KOPT-K1 (cell line): ENCODE measurements around the gene ST6GALNAC2.

Source experiments
- H3K27ac ChIP-seq: fragments of 200-600 bp; sonication (generic); 2 replicates; pipeline ENCODE4 v1.5.1; 2016; ENCODE audit warnings: antibody characterized with exemption, mild to moderate bottlenecking, low read depth, low read length; ENCODE audit not compliant: poor library complexity, severe bottlenecking
- H3K36me3 ChIP-seq: fragments of 200-600 bp; sonication (generic); 2 replicates; pipeline ENCODE4 v1.5.1; 2017; ENCODE audit warnings: antibody characterized with exemption, mild to moderate bottlenecking, low read length, moderate library complexity; ENCODE audit not compliant: insufficient read depth
- H3K9me3 ChIP-seq: fragments of 200-600 bp; sonication (generic); 2 replicates; pipeline ENCODE4 v1.5.1; 2017; ENCODE audit warnings: antibody characterized with exemption, low read length, mild to moderate bottlenecking; ENCODE audit not compliant: insufficient read depth, poor library complexity, severe bottlenecking

Gene ST6GALNAC2

DNA sequence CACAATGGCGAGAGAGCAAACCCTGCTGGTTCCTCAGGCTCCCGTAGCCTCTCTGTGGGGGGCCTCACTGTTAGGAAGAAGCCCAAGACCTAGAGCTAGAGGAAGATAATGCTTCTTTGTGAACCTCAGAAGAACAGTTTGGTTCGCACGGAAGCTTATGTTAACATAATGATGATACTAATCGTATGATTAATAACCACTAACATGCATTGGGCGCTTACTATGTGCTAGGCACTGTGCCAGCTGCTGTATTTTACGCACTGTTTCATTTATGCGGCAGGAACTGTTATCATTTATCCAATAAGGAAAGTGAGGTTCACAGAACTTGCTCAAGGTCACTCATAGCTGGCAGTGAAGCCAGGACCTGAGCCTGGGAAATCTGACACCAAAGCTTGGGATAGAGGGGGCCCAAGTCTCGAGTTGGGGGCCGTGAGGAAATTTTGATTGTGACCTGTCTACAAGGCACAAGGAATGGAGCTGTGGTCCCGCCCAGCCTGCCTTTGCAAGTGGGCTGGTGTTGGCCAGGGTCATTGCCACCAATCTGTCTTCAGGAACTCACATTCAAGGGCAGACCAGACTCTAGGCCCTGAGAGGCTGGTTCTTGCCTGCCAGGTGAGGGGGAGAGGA, 39.0 kb downstream of the ST6GALNAC2 start:
- Histone ChIP-seq H3K27ac (peak overlapping the region; percentile 26), H3K9me3 (no peaks in the 10 kb centered on the region), H3K36me3 (no peaks in the 10 kb centered on the region)

DNA sequence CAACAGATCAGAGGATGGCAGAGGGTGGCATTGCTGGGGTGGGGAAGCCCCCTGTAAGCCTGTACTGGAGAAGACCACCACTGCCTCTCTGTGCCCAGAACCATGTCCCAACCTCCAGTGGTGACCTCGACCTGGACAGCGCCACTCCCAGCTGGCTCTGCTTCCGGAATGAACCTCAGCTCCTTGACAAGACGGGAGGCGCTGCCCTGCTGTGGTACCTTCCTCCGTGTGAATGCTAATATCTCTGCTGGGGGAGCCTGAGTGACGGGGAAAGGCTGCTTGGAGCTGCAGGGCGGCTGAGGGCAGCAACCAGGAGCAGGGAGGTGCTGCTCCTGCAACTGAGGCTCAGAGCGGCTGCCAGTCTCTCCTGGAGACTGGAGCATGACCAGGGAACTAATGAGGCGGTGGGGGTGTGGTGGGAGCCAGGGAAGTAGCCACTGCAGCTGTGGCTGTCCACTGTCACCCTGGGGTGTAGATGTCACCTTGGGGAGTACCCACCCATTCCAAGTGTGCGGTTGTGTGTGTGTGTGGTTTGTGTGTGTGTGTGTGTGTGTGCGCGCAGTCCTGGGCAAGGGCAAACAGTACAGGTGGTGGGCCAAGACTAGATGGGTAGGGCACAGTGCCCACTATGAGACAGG, 39.6 kb downstream of the ST6GALNAC2 start:
- H3K27ac ChIP-seq, result no peak overlapping the region
- no peaks in the 10 kb centered on the region for H3K36me3 ChIP-seq
- no peaks in the 10 kb centered on the region for H3K9me3 ChIP-seq

DNA sequence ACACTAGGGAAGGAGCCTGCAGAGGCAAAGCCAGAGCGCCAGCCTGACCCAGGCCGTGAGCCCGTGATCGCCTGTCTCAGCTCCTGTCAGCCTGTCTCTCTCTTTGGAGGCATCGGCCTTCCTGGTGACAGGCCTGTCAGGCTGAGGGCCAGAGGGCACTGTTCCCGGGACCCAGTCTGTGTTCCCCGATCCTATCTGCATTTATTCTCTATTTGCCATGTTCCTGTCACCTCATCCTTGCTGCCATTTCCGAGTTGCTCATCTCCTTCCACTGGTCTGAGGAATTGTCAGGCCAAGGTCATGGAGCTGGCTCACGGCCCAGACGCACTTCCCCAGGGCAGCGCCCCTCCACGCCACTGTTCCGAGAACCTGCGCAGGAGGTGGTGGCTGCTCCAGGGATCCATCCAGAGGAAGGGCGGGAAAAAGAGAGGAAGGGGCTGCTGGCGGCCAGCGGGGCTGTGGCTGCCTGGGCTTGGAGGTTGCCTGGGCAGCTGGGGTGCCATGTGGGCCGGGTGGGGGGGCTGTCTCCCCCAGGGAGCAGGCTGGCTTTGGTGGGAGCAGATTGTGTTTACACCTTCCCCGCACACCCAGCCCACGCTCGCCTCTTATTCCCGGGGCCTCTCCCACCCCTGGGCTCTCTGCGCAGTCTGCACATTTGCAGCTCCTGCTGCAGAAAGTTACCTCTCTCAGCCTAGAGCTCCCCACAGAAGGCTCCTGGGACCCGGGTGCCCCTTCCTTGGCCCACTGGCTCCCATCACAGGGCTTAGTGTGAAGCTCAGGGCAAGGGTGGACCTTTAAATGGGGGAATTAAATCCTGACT, 40.9 kb downstream of the ST6GALNAC2 start:
- Histone ChIP-seq H3K36me3 (no peaks in the 10 kb centered on the region), H3K9me3 (no peaks in the 10 kb centered on the region), H3K27ac (no peak overlapping the region)

DNA sequence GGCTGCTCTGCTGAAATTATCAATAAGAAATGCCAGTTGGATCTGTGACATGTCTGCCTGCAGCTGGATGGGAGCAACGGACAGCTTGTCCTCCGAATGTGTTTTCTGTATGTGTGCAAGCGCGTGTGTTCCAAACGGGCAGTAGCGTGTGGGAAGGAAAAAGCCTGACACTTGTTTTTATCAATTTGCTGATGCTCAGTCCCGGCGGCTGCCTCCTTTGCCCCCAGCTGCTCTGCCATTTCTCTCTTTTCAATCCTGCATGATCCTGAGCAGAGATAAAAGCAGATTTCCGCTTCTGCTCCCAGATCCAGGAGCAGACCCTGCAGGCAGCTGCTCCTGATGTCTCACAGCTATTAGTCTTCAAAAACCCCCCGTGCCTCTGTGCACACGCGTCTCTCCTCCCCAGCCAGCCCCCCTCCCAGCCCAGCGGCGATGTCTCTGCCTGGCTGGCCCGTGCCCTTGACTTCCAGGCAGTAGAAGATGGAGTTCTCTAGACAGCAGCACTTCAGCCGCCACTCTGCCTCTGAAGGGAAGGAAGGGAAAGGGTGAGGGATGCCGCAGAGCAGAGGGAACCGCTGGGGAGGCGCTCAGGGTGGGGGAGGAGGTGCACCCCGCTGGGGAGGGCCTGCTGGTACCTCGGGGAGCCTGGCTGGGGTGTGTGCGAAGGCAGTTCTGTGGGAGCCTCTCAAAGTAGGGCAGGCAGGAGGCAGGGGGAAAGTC, 41.7 kb downstream of the ST6GALNAC2 start:
- H3K27ac ChIP-seq, result no peak overlapping the region
- H3K36me3 ChIP-seq, result no peaks in the 10 kb centered on the region
- H3K9me3 ChIP-seq, result no peaks in the 10 kb centered on the region

DNA sequence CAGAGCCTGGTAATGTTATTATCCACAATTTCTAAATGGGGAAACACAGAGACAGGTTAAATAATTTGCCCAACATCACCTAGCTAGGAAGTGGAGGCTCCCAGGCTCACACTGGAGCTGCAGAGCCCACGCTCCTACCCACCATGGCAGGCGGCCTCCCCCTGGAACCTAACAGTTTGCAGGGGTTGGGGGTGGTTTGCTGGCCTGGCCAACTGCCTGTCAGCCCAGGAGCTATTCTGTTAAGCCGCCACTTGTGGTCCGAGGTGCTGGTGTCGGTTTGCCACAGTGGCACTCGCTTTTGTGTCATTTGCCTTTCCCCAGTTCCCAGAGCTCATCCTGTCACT, 42.2 kb downstream of the ST6GALNAC2 start:
- no peak overlapping the region for H3K27ac ChIP-seq
- no peaks in the 10 kb centered on the region for H3K36me3 ChIP-seq
- H3K9me3 ChIP-seq, result no peaks in the 10 kb centered on the region

DNA sequence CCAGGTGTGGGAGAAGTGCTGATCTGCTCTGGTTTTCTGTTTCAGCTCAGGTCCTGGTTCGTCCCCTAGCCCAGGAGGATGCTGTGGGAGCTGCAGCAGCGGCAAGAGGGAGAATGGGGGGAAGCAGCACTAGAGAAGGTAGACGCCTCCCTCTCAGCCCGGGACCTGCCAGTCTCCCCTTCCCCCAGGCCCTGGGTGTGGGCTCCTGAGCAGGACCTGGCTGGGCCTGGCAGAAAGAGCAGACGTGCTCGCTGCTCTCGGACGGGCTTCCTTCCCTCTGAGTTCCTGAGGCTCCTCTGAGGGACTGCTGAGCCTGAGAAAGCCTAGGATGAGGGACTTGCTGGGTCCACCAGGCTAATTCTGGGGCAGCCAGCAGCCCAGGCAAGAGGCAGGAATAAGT, 42.7 kb downstream of the ST6GALNAC2 start:
- Histone ChIP-seq H3K9me3 (no peaks in the 10 kb centered on the region), H3K36me3 (no peaks in the 10 kb centered on the region), H3K27ac (no peak overlapping the region)

DNA sequence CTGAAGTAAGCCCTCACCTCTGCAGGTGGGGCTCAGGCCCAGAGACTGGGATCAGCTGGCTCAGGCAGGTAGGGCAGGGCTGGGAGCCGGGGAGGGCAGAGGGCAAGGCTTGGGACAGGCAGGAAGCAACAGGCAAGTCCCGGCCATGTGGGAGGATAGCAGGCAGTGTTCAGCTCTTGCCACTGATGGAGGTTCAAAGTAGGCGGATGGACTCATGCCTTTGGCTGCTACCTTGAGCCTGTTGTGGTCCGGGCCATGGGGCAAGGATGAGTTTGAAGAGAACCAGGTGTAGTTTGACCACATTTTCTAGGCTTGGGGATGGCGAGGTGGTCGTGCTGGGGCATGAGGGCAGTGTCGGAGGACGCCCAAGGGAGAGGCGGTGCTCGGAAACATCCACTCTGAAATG, 43.1 kb downstream of the ST6GALNAC2 start:
- no peaks in the 10 kb centered on the region for H3K9me3 ChIP-seq
- H3K36me3 ChIP-seq, result no peaks in the 10 kb centered on the region
- H3K27ac ChIP-seq, result no peak overlapping the region

DNA sequence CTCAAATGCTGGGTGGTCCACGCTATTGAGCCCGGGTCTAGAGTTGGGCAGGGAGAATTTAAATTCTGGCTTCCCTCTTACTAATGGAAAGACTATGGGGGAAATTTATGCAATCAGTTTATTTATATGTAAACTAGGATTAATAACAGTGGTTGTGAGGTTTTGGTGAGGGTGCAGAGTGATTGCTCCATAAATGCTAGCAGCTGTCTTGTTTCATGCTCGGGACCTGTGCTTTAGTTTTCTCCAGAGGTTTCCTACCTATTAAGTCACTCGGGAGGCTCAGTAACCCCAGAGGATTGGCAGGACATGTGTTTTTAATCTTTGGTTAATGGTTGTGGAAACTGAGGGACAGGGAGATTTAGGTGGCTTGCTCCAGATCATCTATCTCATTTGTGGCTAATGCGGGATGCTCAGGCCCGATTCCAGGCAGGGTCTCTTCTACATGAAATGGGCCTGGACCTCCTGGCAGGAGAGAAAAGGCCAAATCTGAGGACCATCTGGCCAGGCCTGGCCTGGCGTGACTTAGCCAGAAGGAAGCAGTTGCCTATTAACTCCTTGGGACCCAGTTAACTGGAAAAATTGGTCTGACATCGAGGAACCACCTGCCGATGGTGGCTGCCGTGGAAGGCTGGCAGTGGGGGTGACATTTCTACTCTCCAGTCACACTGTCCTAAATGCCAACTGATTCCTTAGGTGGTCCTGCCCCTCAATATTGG, 43.8 kb downstream of the ST6GALNAC2 start:
- no peaks in the 10 kb centered on the region for H3K9me3 ChIP-seq
- H3K27ac ChIP-seq, result no peak overlapping the region
- no peaks in the 10 kb centered on the region for H3K36me3 ChIP-seq

- no peaks in the 10 kb centered on the region for H3K36me3 ChIP-seq
- H3K9me3 ChIP-seq, result no peaks in the 10 kb centered on the region
- H3K27ac ChIP-seq, result no peak overlapping the region
Measured at GRCh38 chr17:76540381-76541300, 45.0 kb downstream of the ST6GALNAC2 start.

GRCh38 chr17:76539631-76540271, 45.9 kb downstream of the ST6GALNAC2 start, which contains the start of gene PRCD:
TSS of gene PRCD (plus strand) at chr17:76540044. CDS start at chr17:76540142, 98 bp downstream.
- Histone ChIP-seq H3K36me3 (no peaks in the 10 kb centered on the region), H3K27ac (no peak within 1 kb of the TSS)

DNA sequence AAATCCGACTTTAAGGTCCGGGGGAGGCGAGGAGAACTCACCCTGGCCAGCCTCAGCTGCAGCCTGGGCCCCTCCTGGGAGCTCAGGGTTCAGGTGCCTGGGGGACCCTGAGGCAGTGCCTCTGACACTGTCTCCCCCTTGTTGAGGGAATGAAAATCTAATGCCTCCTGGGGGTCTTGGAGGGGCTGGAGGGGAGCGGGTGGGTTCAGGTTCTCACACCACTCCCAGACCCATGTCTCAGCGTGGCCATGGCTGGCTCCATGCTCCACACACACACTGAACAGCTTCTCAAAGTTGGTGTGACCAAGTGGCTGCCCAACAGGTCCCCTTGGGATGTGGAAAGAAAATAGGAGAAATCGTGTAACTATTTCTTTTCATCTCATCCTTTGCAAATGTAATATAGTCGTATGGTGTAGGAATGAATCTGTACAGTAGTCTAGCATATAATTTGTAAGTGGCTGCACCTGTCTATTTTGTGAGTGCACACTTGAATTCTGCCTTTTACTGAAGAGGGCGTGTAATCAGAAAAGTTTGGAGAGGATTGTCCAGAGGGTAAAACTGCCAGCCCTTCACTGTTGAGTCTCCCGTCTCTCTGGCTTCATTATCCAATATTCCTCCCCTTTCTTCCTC, 46.6 kb downstream of the ST6GALNAC2 start:
- Histone ChIP-seq H3K27ac (no peak overlapping the region), H3K36me3 (no peaks in the 10 kb centered on the region), H3K9me3 (no peaks in the 10 kb centered on the region)

More at GRCh38 chr17:76539631-76540271, 45.9 kb downstream of the ST6GALNAC2 start, which contains the start of gene PRCD:
- H3K9me3 ChIP-seq, result no peaks in the 10 kb centered on the region

DNA sequence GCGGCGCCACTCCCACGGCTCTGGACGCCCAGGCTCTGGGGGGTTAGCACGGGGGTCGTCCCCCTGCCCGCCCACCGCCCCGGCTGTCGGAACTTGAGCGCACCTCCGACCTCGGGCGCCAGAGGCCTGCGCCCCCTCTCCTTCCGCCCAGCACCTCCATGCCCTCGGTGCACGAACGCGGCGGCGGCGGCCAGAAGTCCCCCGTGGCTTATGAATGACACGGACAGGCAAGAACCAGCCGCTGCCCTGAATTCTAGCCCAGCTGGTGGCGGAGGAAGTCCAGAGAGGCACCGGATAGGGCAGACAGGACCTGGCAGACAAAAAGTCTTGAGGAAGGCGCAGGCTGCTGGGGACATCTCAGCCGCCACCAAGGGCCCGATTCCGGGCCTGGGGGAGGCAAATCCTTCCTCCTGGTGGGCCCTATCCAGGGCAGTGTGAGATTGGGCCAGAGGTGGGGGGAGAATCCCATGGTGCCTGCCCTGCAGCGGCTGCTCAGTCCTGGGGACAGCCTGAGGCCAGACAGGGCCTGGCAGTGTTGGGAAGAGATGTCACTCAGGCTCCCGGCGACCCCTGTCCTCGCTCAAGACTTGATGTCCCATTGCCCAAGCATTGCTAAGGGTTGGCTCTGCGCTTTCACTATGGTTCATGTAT, 47.3 kb downstream of the ST6GALNAC2 start:
- Histone ChIP-seq H3K9me3 (no peaks in the 10 kb centered on the region), H3K36me3 (no peaks in the 10 kb centered on the region), H3K27ac (no peak overlapping the region)
